ENCODE measurements around the gene LYSMD2. TPM values are rescaled to one million over a fixed set of nuclear protein-coding genes. Genes with fewer than 3 reads are reported as not detected.
A peak's percentile ranks its signal among the peaks of the same experiment; 100 is the strongest.

LYSMD2 gene
- total and polyA plus RNA-seq, 11 donors: 3.1 to 8.7 (median 5.7) TPM

DNA sequence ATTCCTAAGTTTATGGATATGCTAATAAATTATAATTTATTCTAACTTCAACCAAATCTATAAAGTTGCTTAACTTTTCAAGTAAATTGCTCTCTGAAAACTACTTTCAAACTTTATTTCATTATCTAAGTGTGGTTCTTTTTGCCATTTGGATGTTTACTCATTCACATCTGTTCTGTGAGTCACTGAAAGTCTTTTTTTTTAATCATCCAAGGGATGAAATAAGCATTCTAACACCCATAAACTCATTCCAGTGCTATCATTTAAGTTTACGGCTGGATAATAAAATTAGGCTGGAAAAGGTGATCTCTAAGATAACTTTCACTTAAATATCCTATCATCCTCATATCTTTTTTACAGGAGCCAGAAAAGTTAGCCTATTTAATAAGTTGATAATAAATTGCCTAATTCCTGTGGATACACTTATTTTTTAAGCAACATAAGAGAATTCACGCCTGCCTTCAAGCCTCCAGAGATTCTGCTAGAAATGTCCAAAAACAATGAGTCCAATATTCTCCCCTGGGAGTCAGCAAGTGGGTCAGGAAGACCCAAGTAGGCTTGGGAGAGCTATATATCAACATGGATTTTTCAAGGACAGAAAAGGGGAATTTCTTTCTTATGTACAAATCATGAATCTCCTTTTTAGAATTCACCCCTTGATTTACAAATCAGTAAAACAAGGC lies 30.4 kb downstream of the LYSMD2 start:
- Histone ChIP-seq H3K4me1 (peaks cover 0 to 12% (median 0%) of the 10 kb centered on the region in 12 donors), H3K9me3 (no peaks in the 10 kb centered on the region), H3K27me3 (peaks cover 0 to 4% (median 0%) of the 10 kb centered on the region in 9 donors), H3K4me3 (no peak overlapping the region), H3K36me3 (no peaks in the 10 kb centered on the region), H3K27ac (peak overlapping the region in 6 of 12 donors; percentile 10 to 46 (median 34))
- 72 to 76% (median 75%) methylated on average over 2 of the region's 2 CpGs for WGBS, 4 donors
- no peak for DNase-seq
- intact Hi-C loops (cut with DNase I): no loop called here
- TF ChIP-seq, protein P1, sequence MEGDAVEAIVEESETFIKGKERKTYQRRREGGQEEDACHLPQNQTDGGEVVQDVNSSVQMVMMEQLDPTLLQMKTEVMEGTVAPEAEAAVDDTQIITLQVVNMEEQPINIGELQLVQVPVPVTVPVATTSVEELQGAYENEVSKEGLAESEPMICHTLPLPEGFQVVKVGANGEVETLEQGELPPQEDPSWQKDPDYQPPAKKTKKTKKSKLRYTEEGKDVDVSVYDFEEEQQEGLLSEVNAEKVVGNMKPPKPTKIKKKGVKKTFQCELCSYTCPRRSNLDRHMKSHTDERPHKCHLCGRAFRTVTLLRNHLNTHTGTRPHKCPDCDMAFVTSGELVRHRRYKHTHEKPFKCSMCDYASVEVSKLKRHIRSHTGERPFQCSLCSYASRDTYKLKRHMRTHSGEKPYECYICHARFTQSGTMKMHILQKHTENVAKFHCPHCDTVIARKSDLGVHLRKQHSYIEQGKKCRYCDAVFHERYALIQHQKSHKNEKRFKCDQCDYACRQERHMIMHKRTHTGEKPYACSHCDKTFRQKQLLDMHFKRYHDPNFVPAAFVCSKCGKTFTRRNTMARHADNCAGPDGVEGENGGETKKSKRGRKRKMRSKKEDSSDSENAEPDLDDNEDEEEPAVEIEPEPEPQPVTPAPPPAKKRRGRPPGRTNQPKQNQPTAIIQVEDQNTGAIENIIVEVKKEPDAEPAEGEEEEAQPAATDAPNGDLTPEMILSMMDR (IDR thresholded peaks at IDR 0.05): no peak
- TF ChIP-seq POLR2A (IDR thresholded peaks at IDR 0.05): no peak
- peak in 1 of 4 donors; percentile 73 for ATAC-seq

DNA sequence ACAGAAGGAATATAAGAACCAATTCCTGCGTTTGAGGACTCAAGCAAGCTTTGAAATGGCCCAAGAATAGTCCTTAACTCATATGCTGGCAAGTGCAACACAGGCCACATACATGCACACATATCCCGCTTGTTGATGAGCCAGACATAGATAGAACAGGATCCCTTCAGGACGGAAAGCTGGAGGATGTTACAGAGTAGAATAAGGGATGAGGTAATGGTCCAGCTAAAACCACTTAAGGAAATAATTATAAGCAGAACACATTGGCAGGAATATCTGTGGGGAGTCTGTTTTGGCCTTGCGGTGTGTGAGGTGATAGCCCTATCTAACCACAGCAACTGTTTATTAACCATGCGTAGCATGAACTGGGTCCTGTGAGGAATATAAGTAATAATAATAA lies 31.2 kb downstream of the LYSMD2 start:
- peaks cover 0 to 9% (median 0%) of the 10 kb centered on the region in 9 donors for H3K27me3 ChIP-seq
- H3K4me3 ChIP-seq: no peak overlapping the region
- H3K27ac ChIP-seq: peak overlapping the region in 2 of 12 donors; percentile 14 to 46
- TF ChIP-seq, protein P1 (IDR thresholded peaks at IDR 0.05): no peak
- TF ChIP-seq POLR2A (IDR thresholded peaks at IDR 0.05): no peak
- DNase-seq (no peak), ATAC-seq (peak in 2 of 4 donors; percentile 60 to 85)
- peaks cover 0 to 12% (median 0%) of the 10 kb centered on the region in 12 donors for H3K4me1 ChIP-seq
- no peaks in the 10 kb centered on the region for H3K9me3 ChIP-seq
- H3K36me3 ChIP-seq: no peaks in the 10 kb centered on the region
- intact Hi-C loops (cut with DNase I): no loop called here
- 64 to 70% (median 66%) methylated on average over 5 of the region's 5 CpGs for WGBS, 4 donors

DNA sequence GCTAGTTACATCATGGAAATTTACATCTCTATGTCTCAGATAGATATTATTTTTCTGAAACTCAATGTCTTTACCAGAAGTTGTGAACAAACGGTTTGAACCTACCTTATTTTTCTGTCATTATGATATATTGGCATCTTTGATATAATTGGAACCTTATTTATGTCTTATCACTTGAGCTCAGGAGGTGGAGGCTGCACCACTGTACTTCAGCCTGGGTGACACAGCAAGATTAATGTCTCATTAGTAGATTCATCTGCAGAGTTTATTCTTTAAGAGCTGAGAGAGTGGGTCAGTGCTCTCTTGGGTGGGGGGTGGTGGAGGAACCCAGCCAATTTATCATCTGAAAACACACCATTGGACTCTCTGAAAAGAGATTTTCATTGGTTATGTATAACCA lies 34.7 kb downstream of the LYSMD2 start:
- ATAC-seq (no peak), DNase-seq (no peak)
- Histone ChIP-seq H3K36me3 (no peaks in the 10 kb centered on the region), H3K4me1 (peaks cover 0 to 12% (median 0%) of the 10 kb centered on the region in 12 donors), H3K27ac (no peak overlapping the region), H3K27me3 (peaks cover 0 to 10% (median 0%) of the 10 kb centered on the region in 9 donors), H3K4me3 (no peak overlapping the region), H3K9me3 (no peaks in the 10 kb centered on the region)
- TF ChIP-seq, protein P1 (IDR thresholded peaks at IDR 0.05): no peak
- no peak for TF ChIP-seq POLR2A (IDR thresholded peaks at IDR 0.05)
- WGBS, 4 donors: 63 to 69% (median 65%) methylated on average over 1 of the region's 1 CpG
- intact Hi-C loops (cut with DNase I): no loop called here

DNA sequence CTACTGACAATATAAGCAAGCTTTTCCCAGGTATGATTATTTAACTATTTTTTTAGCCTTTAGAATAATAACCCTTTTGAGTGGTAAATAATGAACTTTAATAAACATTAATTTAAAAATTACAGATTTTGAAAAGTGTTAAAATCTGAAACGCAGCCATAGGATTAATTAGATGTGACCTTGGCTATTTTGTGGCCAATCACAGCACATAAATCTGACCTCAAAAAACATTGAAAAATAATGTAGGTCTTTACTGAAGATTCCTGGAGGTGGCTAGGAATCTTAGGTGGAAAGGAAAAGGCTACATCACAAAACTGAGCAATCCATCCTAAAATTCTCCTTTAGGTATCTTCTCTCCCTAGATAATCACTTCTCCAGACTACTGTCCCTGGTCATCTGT lies 38.1 kb downstream of the LYSMD2 start:
- Histone ChIP-seq H3K36me3 (no peaks in the 10 kb centered on the region), H3K27ac (no peak overlapping the region), H3K9me3 (no peaks in the 10 kb centered on the region), H3K4me3 (no peak overlapping the region), H3K4me1 (no peaks in the 10 kb centered on the region), H3K27me3 (peaks cover 0 to 18% (median 0%) of the 10 kb centered on the region in 9 donors)
- ATAC-seq (no peak), DNase-seq (no peak)
- intact Hi-C loops (cut with DNase I): no loop called here
- WGBS, 4 donors: 76 to 94% (median 90%) methylated on average over 1 of the region's 1 CpG
- TF ChIP-seq, protein P1 (IDR thresholded peaks at IDR 0.05): no peak
- TF ChIP-seq POLR2A (IDR thresholded peaks at IDR 0.05): no peak

Measured in heart left ventricle (tissue), 16 donors.